ENCODE data around the gene PLPP7. TPM values are rescaled to one million over a fixed set of nuclear protein-coding genes. Genes with fewer than 3 reads are reported as not detected.
"Not testable (repeated sequence)": the region's sequence is repeated elsewhere in the genome, so short reads cannot be mapped to it uniquely, and the experiment has no call there.

PLPP7 gene
- total RNA-seq, 1 donor from 2014 or later, result not detected

DNA sequence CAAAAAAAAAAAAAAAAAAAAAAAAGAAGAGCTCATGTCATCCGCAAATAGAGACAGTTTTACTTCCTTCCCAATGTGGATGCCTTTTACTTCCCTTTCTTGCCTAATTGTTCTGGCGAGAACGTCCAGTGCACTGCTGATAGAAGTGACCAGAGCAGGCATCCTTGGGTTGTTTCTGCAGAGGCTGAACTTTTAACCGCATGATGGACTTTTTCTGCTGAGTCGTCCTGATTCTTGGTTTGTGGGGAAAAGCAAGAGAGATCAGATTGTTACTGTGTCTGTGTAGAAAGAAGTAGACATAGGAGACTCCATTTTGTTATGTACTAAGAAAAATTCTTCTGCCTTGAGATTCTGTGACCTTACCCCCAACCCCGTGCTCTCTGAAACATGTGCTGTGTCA is 67.0 kb downstream of the PLPP7 start:
- H3K9me3 Mint-ChIP-seq; intact Hi-C loops (cut with micrococcal nuclease); DNase-seq; H3K27ac Mint-ChIP-seq; H3K27me3 Mint-ChIP-seq; H3K36me3 Mint-ChIP-seq (ENCODE audit: low read depth); H3K4me3 Mint-ChIP-seq: not testable (repeated sequence)
- H3K4me1 Mint-ChIP-seq, result peaks cover 20% of the 10 kb centered on the region

GRCh38 chr9:131358556-131358955 is 69.0 kb downstream of the PLPP7 start:
- intact Hi-C loops (cut with micrococcal nuclease), result no loop called here
- Mint-ChIP-seq H3K4me1 (peaks cover 22% of the 10 kb centered on the region), H3K27ac (no peak overlapping the region), H3K36me3 (ENCODE audit: low read depth) (no peaks in the 10 kb centered on the region), H3K4me3 (no peak overlapping the region), H3K9me3 (no peaks in the 10 kb centered on the region), H3K27me3 (peaks cover 4% of the 10 kb centered on the region)
- DNase-seq, result no peak

Other genes with a start within 250 kb of the PLPP7 start
- gene AIF1L, start 193.2 kb upstream of the PLPP7 start, total RNA-seq, result 0.59 and 0.72 TPM in 2 replicates
- gene NUP214, start 164.1 kb upstream of the PLPP7 start, total RNA-seq, result 77.7 and 79.2 TPM in 2 replicates
- gene FAM78A, start 13.2 kb upstream of the PLPP7 start, total RNA-seq, result 51.6 and 55.1 TPM in 2 replicates
- 114 and 128 TPM in 2 replicates for gene PRRC2B, start 104.4 kb downstream of the PLPP7 start, total RNA-seq
- gene POMT1, start 213.2 kb downstream of the PLPP7 start, total RNA-seq, result 32.8 and 34.6 TPM in 2 replicates
- gene UCK1, start 241.5 kb downstream of the PLPP7 start, total RNA-seq, result 25.2 and 27.9 TPM in 2 replicates

All from activated CD4-positive, alpha-beta T cell treated with anti-CD3 and anti-CD28 coated beads, Interleukin-2, amount 10 ng/mL, durations not matched to agents 24 days and 14 days (primary cell).